ENCODE data around the gene MLLT3.

Gene MLLT3

DNA sequence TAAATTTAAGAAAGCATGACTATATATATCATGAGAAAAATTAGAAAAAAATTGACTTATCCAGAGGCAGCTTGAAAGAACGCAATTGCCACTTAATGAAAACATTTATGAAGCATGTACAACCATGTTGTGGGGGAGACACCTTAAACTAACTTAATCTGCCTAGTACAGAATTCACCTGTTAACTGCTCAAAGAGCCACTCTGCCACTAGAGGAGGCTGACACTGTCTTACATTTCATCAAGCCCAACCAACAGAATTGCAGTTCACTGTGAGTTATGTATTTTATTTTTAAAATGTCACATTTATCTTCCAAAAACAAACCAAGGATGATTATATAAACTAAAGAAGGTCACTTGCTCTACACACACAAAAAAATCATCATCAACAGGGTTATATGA lies 252.9 kb downstream of the MLLT3 start:
- in situ Hi-C loops (cut with HindIII; ENCODE audit: low sequenced_read_pairs): no loop called here
- no peak for DNase-seq (ENCODE audit: low read depth, low spot score)
- no peak overlapping the region for H3K4me3 ChIP-seq (ENCODE audit: low read depth, low read length)
- TF ChIP-seq, protein P1, sequence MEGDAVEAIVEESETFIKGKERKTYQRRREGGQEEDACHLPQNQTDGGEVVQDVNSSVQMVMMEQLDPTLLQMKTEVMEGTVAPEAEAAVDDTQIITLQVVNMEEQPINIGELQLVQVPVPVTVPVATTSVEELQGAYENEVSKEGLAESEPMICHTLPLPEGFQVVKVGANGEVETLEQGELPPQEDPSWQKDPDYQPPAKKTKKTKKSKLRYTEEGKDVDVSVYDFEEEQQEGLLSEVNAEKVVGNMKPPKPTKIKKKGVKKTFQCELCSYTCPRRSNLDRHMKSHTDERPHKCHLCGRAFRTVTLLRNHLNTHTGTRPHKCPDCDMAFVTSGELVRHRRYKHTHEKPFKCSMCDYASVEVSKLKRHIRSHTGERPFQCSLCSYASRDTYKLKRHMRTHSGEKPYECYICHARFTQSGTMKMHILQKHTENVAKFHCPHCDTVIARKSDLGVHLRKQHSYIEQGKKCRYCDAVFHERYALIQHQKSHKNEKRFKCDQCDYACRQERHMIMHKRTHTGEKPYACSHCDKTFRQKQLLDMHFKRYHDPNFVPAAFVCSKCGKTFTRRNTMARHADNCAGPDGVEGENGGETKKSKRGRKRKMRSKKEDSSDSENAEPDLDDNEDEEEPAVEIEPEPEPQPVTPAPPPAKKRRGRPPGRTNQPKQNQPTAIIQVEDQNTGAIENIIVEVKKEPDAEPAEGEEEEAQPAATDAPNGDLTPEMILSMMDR (IDR thresholded peaks at IDR 0.05; ENCODE audit: low read depth, low read length): no peak

DNA sequence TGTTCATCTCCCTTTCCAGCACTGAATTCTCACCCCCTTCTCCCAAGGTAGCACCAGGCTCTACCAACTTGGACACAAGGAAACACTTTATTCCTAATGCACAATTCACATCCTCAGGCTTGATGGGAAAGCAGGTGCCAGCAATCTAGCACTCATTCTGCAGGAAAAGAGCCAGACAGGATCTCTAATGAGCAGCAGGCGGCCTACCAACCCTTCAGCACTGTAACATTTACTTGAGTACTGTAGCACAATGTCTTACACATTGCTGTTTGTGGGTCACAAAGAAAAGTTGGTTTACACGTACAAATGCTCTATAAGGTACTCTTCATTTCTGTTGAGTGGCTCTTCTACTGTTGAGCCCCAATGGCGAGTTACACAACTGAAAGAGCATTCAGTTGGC lies 254.4 kb downstream of the MLLT3 start:
- TF ChIP-seq, protein P1 (IDR thresholded peaks at IDR 0.05; ENCODE audit: low read depth, low read length): no peak
- in situ Hi-C loops (cut with HindIII; ENCODE audit: low sequenced_read_pairs): no loop called here
- no peak for DNase-seq (ENCODE audit: low read depth, low spot score)
- no peak overlapping the region for H3K4me3 ChIP-seq (ENCODE audit: low read depth, low read length)

DNA sequence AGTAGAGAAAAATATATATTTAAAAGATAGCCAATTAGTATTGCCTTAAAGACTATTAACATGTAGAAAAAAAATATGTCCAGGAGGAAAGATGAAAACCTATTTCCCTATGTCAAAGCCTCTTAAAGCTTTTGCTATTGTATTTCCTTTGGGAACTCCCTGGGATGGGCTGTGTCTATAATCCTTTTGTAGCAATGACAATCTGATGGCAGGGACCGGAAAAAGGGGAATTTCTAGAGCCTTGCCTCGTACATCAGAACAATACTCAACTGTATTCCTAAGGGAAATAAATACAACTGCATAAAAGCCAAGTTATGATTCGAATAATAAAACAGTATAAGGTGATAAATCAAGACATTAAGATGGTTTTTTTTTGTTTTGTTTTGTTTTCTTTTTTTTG lies 257.3 kb downstream of the MLLT3 start:
- in situ Hi-C loops (cut with HindIII; ENCODE audit: low sequenced_read_pairs): no loop called here
- no peak overlapping the region for H3K4me3 ChIP-seq (ENCODE audit: low read depth, low read length)
- no peak for DNase-seq (ENCODE audit: low read depth, low spot score)
- TF ChIP-seq, protein P1 (IDR thresholded peaks at IDR 0.05; ENCODE audit: low read depth, low read length): no peak

- DNase-seq (ENCODE audit: low read depth, low spot score): no peak
- no peak overlapping the region for H3K4me3 ChIP-seq (ENCODE audit: low read depth, low read length)
- in situ Hi-C loops (cut with HindIII; ENCODE audit: low sequenced_read_pairs): no loop called here
- TF ChIP-seq, protein P1 (IDR thresholded peaks at IDR 0.05; ENCODE audit: low read depth, low read length): no peak
These were observed 259.1 kb downstream of the MLLT3 start for GRCh38 chr9:20363233-20363632.

DNA sequence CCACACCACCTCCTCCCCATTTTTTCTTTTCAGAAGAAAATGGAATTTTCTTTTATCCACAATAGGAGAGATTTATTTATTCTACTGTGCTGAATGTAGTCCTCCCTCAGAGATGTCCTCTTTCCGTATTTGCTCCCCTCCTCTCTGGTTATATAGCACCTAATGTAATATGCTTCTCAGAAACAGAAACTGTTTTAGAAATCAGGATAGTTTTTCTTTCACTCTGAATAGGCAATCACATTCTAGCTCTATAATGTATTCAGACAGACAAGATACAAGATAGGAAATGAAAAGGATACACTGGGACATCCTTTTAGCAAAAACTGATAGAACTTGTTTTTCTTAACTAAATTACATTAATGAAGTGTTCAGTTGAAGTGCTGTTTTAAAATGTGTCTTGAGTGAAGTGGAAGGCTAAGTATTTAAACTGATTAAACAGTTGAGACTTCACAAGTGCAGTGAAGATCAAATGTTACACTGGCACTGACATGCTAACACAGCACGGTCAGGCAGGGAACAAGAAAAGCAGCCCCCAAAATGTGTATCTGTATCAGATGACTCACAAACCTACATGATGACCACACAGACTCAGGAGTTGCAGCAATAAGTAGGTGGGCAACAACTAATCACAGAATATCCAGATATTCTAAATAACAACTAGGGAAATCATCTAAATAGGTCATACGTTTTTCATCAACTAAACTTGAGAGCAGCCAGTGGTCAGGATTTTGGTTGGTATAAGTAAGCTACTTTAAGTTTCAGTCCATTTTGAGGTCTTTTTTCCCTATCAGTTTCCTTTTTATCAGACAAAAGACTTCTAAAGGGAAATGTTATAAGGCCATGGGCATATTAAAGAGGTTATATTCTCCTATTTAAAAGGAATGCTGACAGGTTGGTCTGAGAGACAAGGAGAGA lies 260.4 kb downstream of the MLLT3 start:
- H3K4me3 ChIP-seq (ENCODE audit: low read depth, low read length): no peak overlapping the region
- TF ChIP-seq, protein P1 (IDR thresholded peaks at IDR 0.05; ENCODE audit: low read depth, low read length): no peak
- no peak for DNase-seq (ENCODE audit: low read depth, low spot score)
- in situ Hi-C loops (cut with HindIII; ENCODE audit: low sequenced_read_pairs): no loop called here

- TF ChIP-seq, protein P1 (IDR thresholded peaks at IDR 0.05; ENCODE audit: low read depth, low read length): no peak
- no peak for DNase-seq (ENCODE audit: low read depth, low spot score)
- in situ Hi-C loops (cut with HindIII; ENCODE audit: low sequenced_read_pairs): no loop called here
These were observed 261.1 kb downstream of the MLLT3 start for GRCh38 chr9:20361229-20361628.

More at GRCh38 chr9:20361229-20361628, 261.1 kb downstream of the MLLT3 start:
- no peak overlapping the region for H3K4me3 ChIP-seq (ENCODE audit: low read depth, low read length)
